ENCODE measurements around the gene PDE6C.

GRCh38 chr10:93599335-93599734 lies 13.0 kb upstream of the PDE6C start:
- TF ChIP-seq TCF12 (IDR thresholded peaks at IDR 0.05; ENCODE audit: low read depth, low read length) (no peak), POLR2A (IDR thresholded peaks at IDR 0.05; ENCODE audit: control extremely low read depth in 1 of 2, low read depth in 2 of 2, low read length in 2 of 2) (no peak)

Measured in H1 (cell line).